Fibroblast of the conjunctiva (primary cell): ENCODE measurements around the gene RLN3.

Source experiments
- DNase-seq: peaks from one replicate; pipeline ENCODE4 v3.0.0-alpha.2; 2010; ENCODE audit warnings: low read depth

RLN3 gene

DNA sequence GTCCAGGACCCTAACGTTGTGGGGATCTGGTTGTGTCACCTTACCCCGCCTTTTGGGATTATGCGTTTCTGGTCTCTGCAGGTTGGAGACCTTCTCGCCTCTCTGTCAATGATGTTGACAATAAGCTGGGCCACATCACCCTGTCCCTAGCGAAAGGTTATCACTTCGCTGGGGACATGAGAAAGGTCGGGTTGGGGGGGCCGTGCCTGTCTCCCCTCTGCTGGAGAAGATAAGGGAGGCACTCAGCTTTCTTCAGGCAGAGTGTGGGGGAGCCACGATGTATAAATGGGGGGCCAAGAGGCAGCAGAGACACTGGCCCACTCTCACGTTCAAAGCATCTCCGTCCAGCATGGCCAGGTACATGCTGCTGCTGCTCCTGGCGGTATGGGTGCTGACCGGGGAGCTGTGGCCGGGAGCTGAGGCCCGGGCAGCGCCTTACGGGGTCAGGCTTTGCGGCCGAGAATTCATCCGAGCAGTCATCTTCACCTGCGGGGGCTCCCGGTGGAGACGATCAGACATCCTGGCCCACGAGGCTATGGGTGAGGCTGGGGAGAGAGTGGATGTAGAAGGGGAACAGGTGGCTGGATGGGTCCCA, at the start of gene RLN3:
Gene RLN3 (plus strand): TSS at position 293 of the 595 bp plus-strand sequence. CDS start 57 bp downstream, at position 350.
- DNase-seq = no peak

DNA sequence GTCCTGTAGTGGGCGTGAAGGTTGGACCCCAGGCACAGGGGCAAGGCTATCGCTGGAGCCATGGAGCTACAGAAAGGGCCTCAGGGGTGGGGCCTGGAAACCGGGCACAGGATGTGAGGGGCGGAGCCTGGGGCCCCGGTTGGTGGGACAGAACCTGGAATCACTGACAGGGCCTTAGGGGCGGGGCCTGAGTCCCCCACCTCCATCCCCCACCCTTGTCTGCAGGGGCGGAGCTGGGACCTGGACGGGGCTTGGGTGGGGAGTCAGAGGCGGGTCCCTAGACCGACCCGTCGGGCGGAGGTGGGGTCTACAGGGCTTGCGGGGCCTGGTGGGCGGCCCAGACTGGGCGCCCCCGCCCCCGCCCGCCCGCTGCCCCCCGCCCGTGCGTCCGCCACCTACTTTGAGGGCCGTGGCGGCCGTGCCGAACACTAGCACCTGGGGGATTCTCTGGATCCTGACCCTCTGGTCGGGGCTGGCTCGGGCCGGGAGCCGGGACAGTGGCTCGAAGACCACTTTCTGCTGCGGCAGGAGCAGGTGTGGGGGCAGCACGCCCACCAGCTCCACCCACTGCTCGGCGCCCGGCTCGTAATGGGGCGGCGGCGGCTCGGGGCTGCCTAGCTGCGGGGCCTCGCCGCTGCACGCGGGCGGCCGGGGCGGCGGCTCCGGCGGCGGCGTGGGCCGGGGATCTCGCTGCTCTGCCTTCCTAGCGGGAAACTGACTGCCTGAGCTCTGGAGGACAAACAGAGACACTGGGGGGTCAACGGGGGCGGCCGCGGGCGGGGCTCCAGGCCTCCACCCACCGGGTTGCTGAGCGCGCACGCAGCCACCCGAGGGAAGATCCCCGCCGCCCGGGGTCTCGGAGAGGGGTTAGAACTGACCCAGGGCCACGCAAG, 49.4 kb upstream of the RLN3 start:
- DNase-seq = no peak

GRCh38 chr19:13979244-13979615, 48.7 kb upstream of the RLN3 start:
- no peak for DNase-seq

DNA sequence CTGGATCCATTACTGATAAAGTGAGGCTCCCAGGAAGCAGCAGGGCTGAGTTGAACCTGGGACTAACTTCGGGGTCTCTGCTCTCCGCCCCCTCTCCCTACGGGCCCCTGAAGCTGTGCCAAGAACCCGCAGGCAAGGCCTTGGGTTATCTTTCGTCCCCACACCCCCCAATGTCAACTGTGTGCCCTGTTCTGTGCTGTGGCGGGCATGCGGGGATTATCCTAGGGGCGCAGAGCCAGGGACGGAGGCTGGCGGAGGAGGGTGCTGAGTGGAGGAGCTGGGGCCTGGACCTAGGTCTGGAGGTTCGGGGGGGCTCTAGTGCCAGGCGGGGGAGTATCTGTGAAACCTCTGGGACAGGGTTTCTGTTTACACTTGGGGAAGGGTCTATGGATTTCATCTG, 48.3 kb upstream of the RLN3 start:
- DNase-seq = no peak

DNA sequence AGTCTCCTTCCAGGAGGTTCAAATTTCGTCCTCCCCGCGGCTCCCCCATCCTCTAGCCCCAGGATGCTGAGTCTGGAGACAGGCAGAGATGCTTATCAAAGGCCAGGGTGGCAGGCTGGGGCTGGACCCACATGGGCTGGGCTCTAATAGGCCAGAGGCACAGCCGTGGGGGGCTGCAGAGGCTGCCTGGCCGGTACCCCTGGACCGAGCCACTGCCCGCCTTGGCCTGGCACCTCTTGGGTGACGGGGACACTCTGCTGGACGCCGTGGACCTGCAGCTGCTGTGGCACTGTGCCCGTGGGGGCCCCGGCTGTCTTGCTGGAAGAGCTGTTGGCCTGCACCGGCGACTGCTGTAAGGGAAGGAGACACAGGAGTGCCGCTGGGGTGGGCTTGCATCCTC, 47.6 kb upstream of the RLN3 start:
- DNase-seq = no peak

- DNase-seq = no peak
Observed at GRCh38 chr19:13981021-13981420, 46.9 kb upstream of the RLN3 start.

DNA sequence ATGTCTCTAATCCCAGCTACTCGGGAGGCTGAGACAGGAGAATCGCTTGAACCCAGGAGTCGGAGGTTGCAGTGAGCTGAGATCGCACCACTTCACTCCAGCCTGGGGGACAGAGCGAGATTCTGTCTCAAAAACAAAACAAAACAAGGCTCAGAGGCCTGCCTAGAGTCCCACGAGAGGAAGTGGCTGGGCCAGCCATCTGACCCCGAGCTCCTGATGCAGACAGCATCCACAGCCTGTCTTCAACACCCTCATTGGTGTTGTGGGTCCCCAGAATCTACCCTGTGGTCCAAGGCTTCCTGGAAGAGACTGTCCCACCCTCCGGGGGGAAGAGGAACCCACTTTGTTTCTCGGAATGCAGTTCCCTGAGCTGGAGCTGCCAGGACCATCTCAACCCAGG, 46.5 kb upstream of the RLN3 start:
- no peak for DNase-seq

DNA sequence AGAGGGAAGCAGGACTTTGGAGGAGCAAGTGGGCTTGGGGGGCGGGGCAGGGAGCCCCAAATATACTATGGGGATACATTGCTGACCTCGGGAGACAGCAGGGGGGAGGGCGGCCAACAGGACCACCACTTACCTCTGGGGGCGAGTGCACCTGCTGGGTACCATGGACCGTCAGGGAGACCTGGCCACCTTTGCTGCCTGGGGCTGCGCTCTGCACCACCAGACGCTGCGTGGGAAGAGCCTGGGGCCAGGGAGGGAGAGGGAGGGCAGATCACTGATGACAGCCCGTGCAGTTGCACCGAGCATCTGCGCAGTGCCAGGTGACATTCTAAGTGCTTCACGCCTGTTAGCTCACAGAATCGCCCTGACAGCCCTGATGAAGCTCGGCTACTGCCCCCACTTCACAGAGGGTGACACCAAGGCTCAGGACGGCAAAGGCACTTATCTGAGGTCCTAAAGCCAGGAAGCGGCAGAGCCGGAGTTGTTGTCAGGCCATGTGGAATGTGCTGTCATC, 45.9 kb upstream of the RLN3 start:
- no peak for DNase-seq

DNA sequence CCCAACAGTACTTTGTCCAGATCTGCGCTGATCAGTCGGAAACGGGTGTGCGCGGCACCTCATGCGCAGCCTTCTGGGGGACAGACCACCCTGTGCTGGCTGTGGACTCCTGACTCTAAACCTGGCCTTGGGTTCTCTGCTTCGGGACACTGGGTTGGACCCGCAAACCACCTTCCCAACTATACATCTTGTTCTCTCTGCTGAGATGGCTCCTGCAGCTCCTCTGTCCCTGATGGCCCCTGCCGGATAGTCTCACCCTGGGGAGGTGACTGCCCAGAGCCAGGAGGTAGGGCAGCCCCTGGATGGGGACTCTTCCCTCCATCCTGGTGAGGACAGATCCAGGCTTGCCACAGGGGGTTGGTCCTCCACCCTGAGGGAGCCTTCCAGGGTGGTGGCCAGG, 45.2 kb upstream of the RLN3 start:
- no peak for DNase-seq

GRCh38 chr19:13983213-13983889, 44.6 kb upstream of the RLN3 start:
- DNase-seq = no peak

GRCh38 chr19:13984186-13984585, 43.8 kb upstream of the RLN3 start:
- DNase-seq = no peak

GRCh38 chr19:13984875-13985741, 42.8 kb upstream of the RLN3 start:
- no peak for DNase-seq

- no peak for DNase-seq
Observed at GRCh38 chr19:13985771-13986347, 42.1 kb upstream of the RLN3 start.

- DNase-seq = peak; percentile 28
Observed at GRCh38 chr19:13986348-13986904, 41.5 kb upstream of the RLN3 start.

DNA sequence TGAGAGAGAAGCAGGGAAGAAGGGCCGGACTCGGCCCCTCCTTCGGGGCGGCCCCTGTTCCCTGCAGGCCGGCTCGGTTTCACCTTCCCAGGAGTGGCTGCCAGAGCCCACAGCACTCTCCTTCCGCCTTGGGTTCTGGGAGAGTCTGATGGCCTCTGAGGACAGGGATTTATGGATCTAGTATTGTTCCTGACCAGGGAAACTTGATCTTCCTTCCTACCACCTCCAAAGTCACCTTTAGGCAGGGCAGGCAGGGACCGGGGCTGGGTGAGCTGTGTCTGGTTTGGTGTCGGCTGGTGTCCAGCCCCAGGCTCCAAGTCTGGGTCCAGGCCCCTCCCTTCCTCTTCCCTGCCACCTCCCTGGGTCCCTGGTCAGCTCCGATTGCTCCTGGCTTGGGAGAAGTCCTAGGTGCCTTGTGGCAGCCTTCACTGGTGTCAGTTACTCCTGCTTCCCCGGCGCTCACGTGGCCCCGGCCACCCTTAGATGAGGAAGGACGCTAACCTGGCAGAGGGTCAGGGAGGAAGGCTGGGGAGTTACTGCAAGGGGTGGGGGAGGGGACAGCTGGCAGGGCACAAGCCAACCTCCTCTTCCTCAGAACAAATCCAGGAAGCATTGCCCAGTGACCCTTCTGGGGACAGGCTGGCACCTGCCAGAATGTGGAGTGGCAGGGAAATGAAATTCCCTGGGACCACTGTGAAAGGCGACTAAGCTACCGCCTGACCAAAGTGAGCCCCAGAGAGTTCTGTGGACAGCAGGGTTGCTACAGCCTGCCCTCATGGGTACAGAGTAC, 40.7 kb upstream of the RLN3 start:
- DNase-seq = no peak

DNA sequence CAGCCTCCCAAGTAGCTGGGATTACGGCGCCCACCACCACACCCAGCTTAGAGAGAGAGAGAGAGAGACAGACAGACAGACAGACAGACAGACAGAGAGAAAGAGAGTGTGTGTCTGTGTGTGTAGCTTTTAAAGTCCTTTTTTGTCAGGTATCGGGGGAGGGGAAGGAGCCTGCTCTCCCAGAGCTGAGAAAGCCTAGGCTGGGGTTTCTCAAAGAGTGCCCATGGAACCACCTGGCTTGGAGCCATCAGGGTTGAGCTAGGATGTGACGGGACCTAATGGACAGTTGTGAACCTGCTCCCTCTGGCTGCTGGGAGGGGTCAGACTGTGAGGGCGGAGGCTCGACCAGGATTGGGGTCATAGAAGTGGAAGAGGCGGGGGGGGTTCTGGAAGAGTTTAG, 38.5 kb upstream of the RLN3 start:
- no peak for DNase-seq

DNA sequence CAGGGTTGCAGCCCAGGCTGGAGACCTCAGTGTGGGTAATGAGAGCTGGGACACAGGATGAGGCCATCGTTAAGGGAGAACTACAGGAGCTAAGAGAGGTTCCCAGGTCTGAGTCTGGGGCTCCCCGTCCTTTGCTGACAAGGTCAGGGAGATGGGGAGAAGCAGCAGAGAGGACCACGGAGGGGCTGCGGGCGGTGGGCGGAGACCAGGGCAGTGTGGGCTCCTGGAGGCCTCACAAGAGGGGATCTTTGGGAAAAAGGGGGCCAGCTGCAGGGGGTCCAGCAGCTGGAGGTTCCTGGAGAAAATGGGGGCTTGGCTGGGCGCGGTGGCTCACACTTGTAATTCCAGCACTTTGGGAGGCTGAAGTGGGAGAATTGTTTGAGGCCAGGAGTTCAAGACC, 37.9 kb upstream of the RLN3 start:
- DNase-seq = no peak

- DNase-seq = no peak
Observed at GRCh38 chr19:13992025-13992424, 35.9 kb upstream of the RLN3 start.

GRCh38 chr19:13993590-13994300, 34.2 kb upstream of the RLN3 start:
- DNase-seq = no peak
